K562 (cell line): ENCODE measurements around the gene PIK3C2G. TPM values are rescaled to one million over a fixed set of nuclear protein-coding genes. Genes with fewer than 3 reads are reported as not detected.

Source experiments
- ATAC-seq: fragments of 200-7000 bp; cut with Tn5 transposase; 3 replicates; pipeline ENCODE4 v1.9.1; 2020; ENCODE audit warnings: moderate library complexity
- BruUV-seq: library from RNA; stranded (reverse); fragments of 400-500 nt; replicated peaks from 2 replicates; lab custom pipeline; 2021; lab: Mats Ljungman, UMichigan
- CTCF ChIA-PET: fragments of 300-600 bp; formaldehyde crosslinking; extraction: SDS; loops from one replicate; lab custom pipeline; 2021; ENCODE audit warnings: low intra/inter-chr PET ratio; lab: Yijun Ruan, JAX
- POLR2A ChIA-PET: fragments of 300-600, 350-650 bp; sonication (Branson Sonifier 250); formaldehyde crosslinking; extraction: SDS; loops from one replicate; lab custom pipeline; 2021; ENCODE audit warnings: antibody characterized with exemption, inconsistent platforms; lab: Yijun Ruan, JAX
- DNase-seq, 4 experiments: peaks; one replicate each; pipeline versions ENCODE4 v3.0.0 to v3.0.0-alpha.2; 2011 to 2018; ENCODE audit warnings: low spot score in 3 of 4, mixed read lengths in 3 of 4; ENCODE audit errors: extremely low read depth in 1 of 4
- FAIRE-seq: peaks from 2 replicates; lab custom pipeline; 2011; peaks lifted over from hg19 to GRCh38; lab: Jason Lieb, UNC
- H2AFZ ChIP-seq: 2 replicates; pipeline ENCODE4 v1.6.0; 2011; ENCODE audit warnings: low read depth, low read length, control low read depth, inconsistent platforms
- H3K27ac ChIP-seq: fragments of 200-600 bp; 3 replicates; pipeline ENCODE4 v1.8.0; 2011; ENCODE audit warnings: low read depth, mild to moderate bottlenecking, control low read depth, inconsistent platforms, low read length, moderate library complexity, mixed read lengths; ENCODE audit errors: extremely low read depth
- H3K27me3 ChIP-seq, 2 experiments: fragments of 300-600 bp in 1 of 2; 2 replicates in 1 of 2; 3 replicates in 1 of 2; pipeline versions ENCODE4 v1.6.0 to v1.8.0; 2011; ENCODE audit warnings: inconsistent platforms in 2 of 2, low read length in 2 of 2, mild to moderate bottlenecking in 1 of 2, mixed read lengths in 1 of 2, moderate library complexity in 1 of 2; ENCODE audit not compliant: control insufficient read depth in 2 of 2, insufficient read depth in 2 of 2
- H3K36me3 ChIP-seq: fragments of 300-600 bp; 3 replicates; pipeline ENCODE4 v1.8.0; 2011; ENCODE audit warnings: mild to moderate bottlenecking, low read length, inconsistent platforms; ENCODE audit not compliant: control insufficient read depth, insufficient read depth
- H3K4me1 ChIP-seq, 2 experiments: fragments of 200-600 bp in 1 of 2; replicated peaks in 1 of 2; 2 replicates in 1 of 2; 3 replicates in 1 of 2; pipeline versions ENCODE4 v1.5.1 to v1.8.0; 2011; ENCODE audit warnings: inconsistent platforms in 2 of 2, low read length in 2 of 2, mild to moderate bottlenecking in 1 of 2, mixed read lengths in 1 of 2, moderate library complexity in 1 of 2; ENCODE audit not compliant: control insufficient read depth in 2 of 2, insufficient read depth in 2 of 2
- H3K4me2 ChIP-seq: 2 replicates; pipeline ENCODE4 v1.6.1; 2011; ENCODE audit warnings: low read length, control low read depth, inconsistent platforms, mixed read lengths; ENCODE audit not compliant: insufficient read depth
- H3K4me3 ChIP-seq: fragments of 200-600 bp; sonication (generic), shearing (Covaris generic); 2 replicates; pipeline ENCODE4 v1.5.1; 2016; ENCODE audit warnings: control low read depth, inconsistent platforms
- H3K79me2 ChIP-seq: fragments of 200-600 bp; 3 replicates; pipeline ENCODE4 v1.8.0; 2011; ENCODE audit warnings: low read length, inconsistent platforms; ENCODE audit not compliant: control insufficient read depth, insufficient read depth
- H3K9ac ChIP-seq, 2 experiments: 2 replicates each; pipeline versions ENCODE4 v1.6.0 to v1.6.1; 2011; ENCODE audit warnings: low read depth in 2 of 2, low read length in 2 of 2, control low read depth in 1 of 2, inconsistent platforms in 1 of 2, mild to moderate bottlenecking in 1 of 2, mixed read lengths in 1 of 2; ENCODE audit not compliant: insufficient read depth in 1 of 2
- H3K9me1 ChIP-seq: one replicate; pipeline ENCODE4 v1.6.0; 2011; ENCODE audit warnings: inconsistent platforms, mild to moderate bottlenecking, low read length, moderate library complexity; ENCODE audit not compliant: control insufficient read depth, insufficient read depth
- H3K9me3 ChIP-seq: replicated peaks from 2 replicates; pipeline ENCODE4 v1.5.1; 2011; ENCODE audit warnings: low read depth, low read length, inconsistent platforms; ENCODE audit not compliant: control insufficient read depth, insufficient read depth
- H4K20me1 ChIP-seq: replicated peaks from 2 replicates; pipeline ENCODE4 v1.6.1; 2011; ENCODE audit warnings: low read length, inconsistent platforms, mixed read lengths; ENCODE audit not compliant: control insufficient read depth, insufficient read depth
- CTBP1 ChIP-seq: fragments of 450-650 bp; IDR thresholded peaks from 2 replicates; pipeline ENCODE4 v1.6.1; 2016; ENCODE audit warnings: borderline replicate concordance
- MCM7 ChIP-seq, 2 experiments: fragments of 450-650 bp; IDR thresholded peaks; 2 replicates each; pipeline ENCODE4 v1.6.1; 2016 to 2018
- RBFOX2 ChIP-seq: fragments of 200-400 bp; formaldehyde crosslinking; IDR thresholded peaks from 2 replicates; pipeline ENCODE4 v1.6.1; 2017; ENCODE audit warnings: low read depth, mild to moderate bottlenecking, low read length, moderate library complexity
- SP2 ChIP-seq: IDR thresholded peaks from 2 replicates; pipeline ENCODE4 v1.6.1; 2011; ENCODE audit warnings: mild to moderate bottlenecking, low read depth, low read length, moderate library complexity; ENCODE audit not compliant: poor library complexity, severe bottlenecking; ENCODE audit errors: extremely low read depth
- SREBF1 ChIP-seq: fragments of 150-350 bp; IDR thresholded peaks from 2 replicates; pipeline ENCODE4 v1.6.1; 2014; ENCODE audit warnings: antibody characterized with exemption, low read depth, low read length, borderline replicate concordance
- TAF9B ChIP-seq: fragments of 450-650 bp; IDR thresholded peaks from 2 replicates; pipeline ENCODE4 v1.6.1; 2018; ENCODE audit warnings: mild to moderate bottlenecking; ENCODE audit not compliant: partially characterized antibody
- ZNF274 ChIP-seq: IDR thresholded peaks from 2 replicates; pipeline ENCODE4 v1.6.1; 2011; ENCODE audit warnings: low read depth, mild to moderate bottlenecking, low read length, moderate library complexity, borderline replicate concordance
- ZNF551 ChIP-seq: fragments of 250-450 bp; sonication (Bioruptor Pico); IDR thresholded peaks from 2 replicates; pipeline ENCODE4 v1.5.0; 2021; ENCODE audit warnings: mild to moderate bottlenecking, moderate library complexity
- ZSCAN29 ChIP-seq: fragments of 450-650 bp; IDR thresholded peaks from 2 replicates; pipeline ENCODE4 v1.6.1; 2017
- WGBS: fragments of 100-300 bp; shearing (Covaris generic); methylation state at CpG from one replicate; pipeline ENCODE4 v1.1.6; 2016; ENCODE audit warnings: low coverage, mixed read lengths; ENCODE audit not compliant: insufficient coverage; ENCODE audit errors: missing lambda C conversion rate; 5-methylcytosine and 5-hydroxymethylcytosine counted together
- in situ Hi-C: fragments of 300-500 bp; cut with MboI; formaldehyde crosslinking; loops from 4 replicates; pipeline ENCODE4 v1.15.0; 2018; ENCODE audit warnings: inconsistent platforms, mixed read lengths
- intact Hi-C: fragments of 100-400 bp; cut with micrococcal nuclease; formaldehyde crosslinking; loops from 2 replicates; pipeline ENCODE4 v1.14.2; 2022
- polyA plus RNA-seq, 8 experiments: library from polyadenylated mRNA; depleted of rRNA in 4 of 8; stranded (reverse) in 5 of 8; unstranded in 3 of 8; fragments of >200 nt; fragmentation: Nextera tagmentation in 2 of 8; fragmentation: Illumina TruSeq in 1 of 8; extraction: Ambion mirVana in 2 of 8; extraction: Trizol in 1 of 8; gene quantifications; 2 replicates each; pipeline versions ENCODE4 v1.2.1 to v1.2.3, GENCODE V29; 2011 to 2014; ENCODE audit warnings: inconsistent platforms in 1 of 8, missing spikeins in 1 of 8
- total RNA-seq, 7 experiments: library from RNA; depleted of rRNA in 6 of 7; stranded (reverse); fragments of >200 nt in 6 of 7; fragmentation: Illumina TruSeq in 2 of 7; extraction: Trizol in 2 of 7; gene quantifications; 2 replicates each; pipeline versions ENCODE4 v1.2.1 to v1.2.3, GENCODE V29; 2011 to 2021; ENCODE audit warnings: low replicate concordance in 1 of 7

Gene PIK3C2G
- total and polyA plus RNA-seq, 9 of the 15 experiments (the other 6 are each of a cell fraction or from before 2014, with no cell fraction given), result not detected

DNA sequence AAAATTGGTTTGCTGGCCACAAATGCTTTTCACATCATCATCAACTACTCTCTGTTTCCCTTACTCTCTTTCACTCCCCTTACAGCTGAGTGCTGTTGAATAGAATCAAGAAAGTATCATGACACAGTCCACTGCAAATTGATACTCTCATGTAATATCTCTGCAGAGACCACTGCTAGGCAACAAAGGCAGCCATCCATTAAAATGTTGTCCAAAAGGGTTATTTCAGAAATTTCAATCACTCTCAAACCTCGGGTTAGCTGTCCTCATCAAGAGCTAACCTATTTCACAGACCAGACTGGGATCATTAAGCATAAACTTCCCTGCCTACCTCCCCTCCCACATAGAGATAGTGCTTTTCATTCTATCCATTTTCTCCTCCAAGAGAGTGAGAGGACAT is 289.8 kb downstream of the PIK3C2G start:
- H3K27me3 ChIP-seq, result no peaks in the 10 kb centered on the region
- no peak overlapping the region for H3K27ac ChIP-seq
- H3K79me2 ChIP-seq, result no peaks in the 10 kb centered on the region
- no peak for FAIRE-seq
- H3K9me3 ChIP-seq, result no peaks in the 10 kb centered on the region
- H3K36me3 ChIP-seq, result no peaks in the 10 kb centered on the region
- ChIA-PET POLR2A (no interaction called here), CTCF (no interaction called here)
- no peaks in the 10 kb centered on the region for H4K20me1 ChIP-seq
- H3K4me1 ChIP-seq, result no peaks in the 10 kb centered on the region; a peak in 1 of 5 replicates
- 0% methylated on average over 1 of the region's 1 CpG for WGBS
- TF ChIP-seq CTBP1 (no peak), ZSCAN29 (no peak), RBFOX2 (no peak), ZNF551 (no peak), TAF9B (no peak)
- 0 out of 2 replicates have a peak overlapping the region, but pooled peaks have one; percentile 31 for H2AFZ ChIP-seq
- in situ Hi-C loops, result no loop called here
- no TSS peak for BruUV-seq
- ATAC-seq, result no peak
- no peak overlapping the region for H3K4me3 ChIP-seq
- H3K9ac ChIP-seq, result no peak overlapping the region
- H3K9me1 ChIP-seq, result no peaks in the 10 kb centered on the region
- intact Hi-C loops, result no loop called here
- DNase-seq, result no peak
- no peak overlapping the region for H3K4me2 ChIP-seq

DNA sequence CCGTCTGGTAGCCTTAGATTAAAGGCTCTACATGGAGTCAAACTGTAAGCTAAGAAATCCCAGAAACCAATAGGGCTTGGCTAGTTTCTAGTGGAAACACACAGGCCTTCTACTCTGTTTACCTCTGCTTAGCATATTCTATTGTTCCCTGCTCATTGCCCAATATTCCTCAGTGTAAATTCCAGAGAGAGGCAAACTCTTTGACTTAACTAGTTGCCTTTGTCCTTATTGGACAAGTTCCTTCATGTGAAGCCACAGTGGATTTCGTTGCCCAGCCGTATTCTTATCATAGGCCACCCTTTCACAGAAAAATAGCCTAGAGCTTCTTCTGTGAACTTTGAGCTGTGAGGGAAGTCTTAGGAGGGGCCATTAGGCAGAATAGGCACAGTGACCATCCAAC is 290.4 kb downstream of the PIK3C2G start:
- H3K4me3 ChIP-seq, result no peak overlapping the region
- ATAC-seq (no peak), DNase-seq (no peak), FAIRE-seq (no peak)
- ChIA-PET POLR2A (no interaction called here), CTCF (interaction anchor here (0.6 to 0.7 kb wide), 2 partner anchors 737 to 1024 kb away, joined by 3 read pairs; no protein-coding TSS in a partner anchor)
- H2AFZ ChIP-seq, result peak overlapping the region; percentile 31; the same call in 1 of the 2 replicates
- H3K9me1 ChIP-seq, result no peaks in the 10 kb centered on the region
- no peaks in the 10 kb centered on the region for H3K27me3 ChIP-seq
- no peaks in the 10 kb centered on the region for H3K36me3 ChIP-seq
- WGBS, result 11% methylated on average over 3 of the region's 3 CpGs
- intact Hi-C loops (no loop called here), in situ Hi-C loops (no loop called here)
- H3K9me3 ChIP-seq, result no peaks in the 10 kb centered on the region
- TF ChIP-seq ZNF274, result no peak
- no peak for TF ChIP-seq SP2
- TF ChIP-seq SREBF1, result no peak
- no peak for TF ChIP-seq MCM7 (IDR thresholded peaks at IDR 0.05)
- no TSS peak for BruUV-seq
- H4K20me1 ChIP-seq, result no peaks in the 10 kb centered on the region
- no peaks in the 10 kb centered on the region for H3K79me2 ChIP-seq
- H3K27ac ChIP-seq, result no peak overlapping the region
- no peak overlapping the region for H3K9ac ChIP-seq
- H3K4me1 ChIP-seq, result no peaks in the 10 kb centered on the region; a peak in 1 of 5 replicates
- H3K4me2 ChIP-seq, result no peak overlapping the region
